ENCODE results near the gene IL21R.

GRCh38 chr16:27475561-27475960 is 73.6 kb downstream of the IL21R start:
- no peak for TF ChIP-seq GLI2 (tag by site-specific recombination; IDR thresholded peaks at IDR 0.05; ENCODE audit: borderline replicate concordance, low read depth)
- TF ChIP-seq HOXC10 (CRISPR knock-in tag; IDR thresholded peaks at IDR 0.05): no peak
- no peak for TF ChIP-seq KLF9 (tag by site-specific recombination; IDR thresholded peaks at IDR 0.05; ENCODE audit: low read depth)
- TF ChIP-seq, protein P1, sequence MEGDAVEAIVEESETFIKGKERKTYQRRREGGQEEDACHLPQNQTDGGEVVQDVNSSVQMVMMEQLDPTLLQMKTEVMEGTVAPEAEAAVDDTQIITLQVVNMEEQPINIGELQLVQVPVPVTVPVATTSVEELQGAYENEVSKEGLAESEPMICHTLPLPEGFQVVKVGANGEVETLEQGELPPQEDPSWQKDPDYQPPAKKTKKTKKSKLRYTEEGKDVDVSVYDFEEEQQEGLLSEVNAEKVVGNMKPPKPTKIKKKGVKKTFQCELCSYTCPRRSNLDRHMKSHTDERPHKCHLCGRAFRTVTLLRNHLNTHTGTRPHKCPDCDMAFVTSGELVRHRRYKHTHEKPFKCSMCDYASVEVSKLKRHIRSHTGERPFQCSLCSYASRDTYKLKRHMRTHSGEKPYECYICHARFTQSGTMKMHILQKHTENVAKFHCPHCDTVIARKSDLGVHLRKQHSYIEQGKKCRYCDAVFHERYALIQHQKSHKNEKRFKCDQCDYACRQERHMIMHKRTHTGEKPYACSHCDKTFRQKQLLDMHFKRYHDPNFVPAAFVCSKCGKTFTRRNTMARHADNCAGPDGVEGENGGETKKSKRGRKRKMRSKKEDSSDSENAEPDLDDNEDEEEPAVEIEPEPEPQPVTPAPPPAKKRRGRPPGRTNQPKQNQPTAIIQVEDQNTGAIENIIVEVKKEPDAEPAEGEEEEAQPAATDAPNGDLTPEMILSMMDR (tag by site-specific recombination; IDR thresholded peaks at IDR 0.05): no peak
- TF ChIP-seq, protein P2, sequence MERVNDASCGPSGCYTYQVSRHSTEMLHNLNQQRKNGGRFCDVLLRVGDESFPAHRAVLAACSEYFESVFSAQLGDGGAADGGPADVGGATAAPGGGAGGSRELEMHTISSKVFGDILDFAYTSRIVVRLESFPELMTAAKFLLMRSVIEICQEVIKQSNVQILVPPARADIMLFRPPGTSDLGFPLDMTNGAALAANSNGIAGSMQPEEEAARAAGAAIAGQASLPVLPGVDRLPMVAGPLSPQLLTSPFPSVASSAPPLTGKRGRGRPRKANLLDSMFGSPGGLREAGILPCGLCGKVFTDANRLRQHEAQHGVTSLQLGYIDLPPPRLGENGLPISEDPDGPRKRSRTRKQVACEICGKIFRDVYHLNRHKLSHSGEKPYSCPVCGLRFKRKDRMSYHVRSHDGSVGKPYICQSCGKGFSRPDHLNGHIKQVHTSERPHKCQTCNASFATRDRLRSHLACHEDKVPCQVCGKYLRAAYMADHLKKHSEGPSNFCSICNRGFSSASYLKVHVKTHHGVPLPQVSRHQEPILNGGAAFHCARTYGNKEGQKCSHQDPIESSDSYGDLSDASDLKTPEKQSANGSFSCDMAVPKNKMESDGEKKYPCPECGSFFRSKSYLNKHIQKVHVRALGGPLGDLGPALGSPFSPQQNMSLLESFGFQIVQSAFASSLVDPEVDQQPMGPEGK (tag by site-specific recombination; IDR thresholded peaks at IDR 0.05): no peak
- no peak for TF ChIP-seq ZNF529 (tag by site-specific recombination; IDR thresholded peaks at IDR 0.05; ENCODE audit: insufficient replicate concordance)
- no peak for TF ChIP-seq ZNF214 (tag by site-specific recombination; IDR thresholded peaks at IDR 0.05; ENCODE audit: borderline replicate concordance)

Measured in HEK293 (cell line).